OCI-LY1 (cell line): Measurements from ENCODE around the gene MYO1E.

ENCODE experiments used
- H2AFZ ChIP-seq: fragments of 200-600 bp; sonication (generic), shearing (Covaris generic); 2 replicates; pipeline ENCODE4 v1.6.0; 2014; ENCODE audit warnings: antibody characterized with exemption, mild to moderate bottlenecking, low read length
- H3F3A ChIP-seq: fragments of 200-600 bp; sonication (generic), shearing (Covaris generic); 2 replicates; pipeline ENCODE4 v1.6.0; 2014; ENCODE audit warnings: mild to moderate bottlenecking, antibody characterized with exemption, low read length, moderate library complexity; ENCODE audit not compliant: insufficient read depth
- H3K27ac ChIP-seq: fragments of 200-600 bp; sonication (generic); 2 replicates; pipeline ENCODE4 v1.5.1; 2014; ENCODE audit warnings: low read length, mixed run types, mild to moderate bottlenecking, low read depth; ENCODE audit not compliant: poor library complexity, severe bottlenecking
- H3K27me3 ChIP-seq: fragments of 200-600 bp; sonication (generic); 2 replicates; pipeline ENCODE4 v1.6.0; 2014; ENCODE audit warnings: antibody characterized with exemption, mild to moderate bottlenecking, low read length, moderate library complexity; ENCODE audit not compliant: insufficient read depth
- H3K36me3 ChIP-seq: fragments of 200-600 bp; sonication (generic); 2 replicates; pipeline ENCODE4 v1.6.1; 2014; ENCODE audit warnings: mild to moderate bottlenecking, antibody characterized with exemption, low read length, moderate library complexity, mixed read lengths; ENCODE audit not compliant: insufficient read depth
- H3K4me1 ChIP-seq: fragments of 200-600 bp; sonication (generic); 2 replicates; pipeline ENCODE4 v1.5.1; 2014; ENCODE audit warnings: mild to moderate bottlenecking, low read length, moderate library complexity; ENCODE audit not compliant: insufficient read depth, severe bottlenecking
- H3K4me2 ChIP-seq: fragments of 200-600 bp; sonication (generic), shearing (Covaris generic); 2 replicates; pipeline ENCODE4 v1.6.1; 2014; ENCODE audit warnings: low read length
- H3K4me3 ChIP-seq: fragments of 200-600 bp; sonication (generic); 2 replicates; pipeline ENCODE4 v1.5.1; 2014; ENCODE audit warnings: low read length, low read depth, mild to moderate bottlenecking, mixed read lengths; ENCODE audit not compliant: poor library complexity, severe bottlenecking
- H3K79me2 ChIP-seq: fragments of 200-600 bp; shearing (Covaris generic); 2 replicates; pipeline ENCODE4 v1.6.1; 2016; ENCODE audit warnings: mixed run types, low read length, mixed read lengths; ENCODE audit not compliant: insufficient read depth
- H3K9ac ChIP-seq: fragments of 200-600 bp; sonication (generic), shearing (Covaris generic); 2 replicates; pipeline ENCODE4 v1.6.1; 2014; ENCODE audit warnings: mild to moderate bottlenecking, low read length, mixed read lengths
- H3K9me2 ChIP-seq: fragments of 200-600 bp; sonication (generic), shearing (Covaris generic); 2 replicates; pipeline ENCODE4 v1.6.1; 2014; ENCODE audit warnings: low read depth, mild to moderate bottlenecking, low read length, mixed read lengths
- H3K9me3 ChIP-seq: fragments of 200-600 bp; shearing (Covaris generic); 2 replicates; pipeline ENCODE4 v1.6.1; 2014; ENCODE audit warnings: low read length, mixed read lengths
- H4K20me1 ChIP-seq: fragments of 200-600 bp; sonication (generic), shearing (Covaris generic); 2 replicates; pipeline ENCODE4 v1.6.0; 2016; ENCODE audit warnings: mild to moderate bottlenecking, low read length; ENCODE audit not compliant: insufficient read depth
- CTCF ChIP-seq: fragments of 200-600 bp; sonication (generic), shearing (Covaris generic); IDR thresholded peaks from 2 replicates; pipeline ENCODE4 v1.5.1; 2017; ENCODE audit warnings: mild to moderate bottlenecking, antibody characterized with exemption, low read length, moderate library complexity, mixed read lengths
- EZH2 ChIP-seq: fragments of 200-600 bp; sonication (generic), shearing (Covaris generic); IDR thresholded peaks from 2 replicates; pipeline ENCODE4 v1.8.0; 2017; ENCODE audit warnings: borderline replicate concordance, mixed run types, mild to moderate bottlenecking, antibody characterized with exemption, low read length, moderate library complexity, mixed read lengths

The MYO1E gene

GRCh38 chr15:59094077-59094476 is 278.6 kb downstream of the MYO1E start:
- no peak overlapping the region for H3K4me2 ChIP-seq
- no peaks in the 10 kb centered on the region for H4K20me1 ChIP-seq
- H3K4me3 ChIP-seq: no peak overlapping the region
- no peaks in the 10 kb centered on the region for H3K9me2 ChIP-seq
- H3F3A ChIP-seq: no peaks in the 10 kb centered on the region
- H3K4me1 ChIP-seq: no peaks in the 10 kb centered on the region
- no peaks in the 10 kb centered on the region for H3K27me3 ChIP-seq
- H3K9ac ChIP-seq: no peak overlapping the region
- no peaks in the 10 kb centered on the region for H3K9me3 ChIP-seq
- no peak overlapping the region for H2AFZ ChIP-seq
- no peak overlapping the region for H3K27ac ChIP-seq
- TF ChIP-seq CTCF (no peak), EZH2 (no peak)
- H3K36me3 ChIP-seq: peaks cover 79% of the 10 kb centered on the region
- H3K79me2 ChIP-seq: no peaks in the 10 kb centered on the region

GRCh38 chr15:59087731-59088130 is 284.9 kb downstream of the MYO1E start:
- Histone ChIP-seq H3K4me1 (no peaks in the 10 kb centered on the region), H3K36me3 (peaks cover 84% of the 10 kb centered on the region), H3K9me3 (no peaks in the 10 kb centered on the region), H3K79me2 (no peaks in the 10 kb centered on the region), H3K9ac (no peak overlapping the region), H3F3A (no peaks in the 10 kb centered on the region), H3K9me2 (no peaks in the 10 kb centered on the region), H4K20me1 (no peaks in the 10 kb centered on the region), H3K4me2 (no peak overlapping the region), H3K27me3 (no peaks in the 10 kb centered on the region), H2AFZ (no peak overlapping the region), H3K4me3 (no peak overlapping the region), H3K27ac (no peak overlapping the region)
- no peak for TF ChIP-seq EZH2
- no peak for TF ChIP-seq CTCF
